GM12874 (cell line): ENCODE results near the gene ZNF628.

Source experiments
- TF ChIP-seq, protein P1 (sequence below): IDR thresholded peaks from 2 replicates; pipeline ENCODE4 v1.5.1; 2011; ENCODE audit warnings: low read depth, mild to moderate bottlenecking, control low read depth, low read length, moderate library complexity; ENCODE audit not compliant: insufficient read depth

The ZNF628 gene

GRCh38 chr19:55437410-55437809, 39.0 kb upstream of the ZNF628 start:
- TF ChIP-seq, protein P1, sequence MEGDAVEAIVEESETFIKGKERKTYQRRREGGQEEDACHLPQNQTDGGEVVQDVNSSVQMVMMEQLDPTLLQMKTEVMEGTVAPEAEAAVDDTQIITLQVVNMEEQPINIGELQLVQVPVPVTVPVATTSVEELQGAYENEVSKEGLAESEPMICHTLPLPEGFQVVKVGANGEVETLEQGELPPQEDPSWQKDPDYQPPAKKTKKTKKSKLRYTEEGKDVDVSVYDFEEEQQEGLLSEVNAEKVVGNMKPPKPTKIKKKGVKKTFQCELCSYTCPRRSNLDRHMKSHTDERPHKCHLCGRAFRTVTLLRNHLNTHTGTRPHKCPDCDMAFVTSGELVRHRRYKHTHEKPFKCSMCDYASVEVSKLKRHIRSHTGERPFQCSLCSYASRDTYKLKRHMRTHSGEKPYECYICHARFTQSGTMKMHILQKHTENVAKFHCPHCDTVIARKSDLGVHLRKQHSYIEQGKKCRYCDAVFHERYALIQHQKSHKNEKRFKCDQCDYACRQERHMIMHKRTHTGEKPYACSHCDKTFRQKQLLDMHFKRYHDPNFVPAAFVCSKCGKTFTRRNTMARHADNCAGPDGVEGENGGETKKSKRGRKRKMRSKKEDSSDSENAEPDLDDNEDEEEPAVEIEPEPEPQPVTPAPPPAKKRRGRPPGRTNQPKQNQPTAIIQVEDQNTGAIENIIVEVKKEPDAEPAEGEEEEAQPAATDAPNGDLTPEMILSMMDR = no peak

- TF ChIP-seq, protein P1 = no peak
Observed at GRCh38 chr19:55439052-55439451, 37.4 kb upstream of the ZNF628 start.

DNA sequence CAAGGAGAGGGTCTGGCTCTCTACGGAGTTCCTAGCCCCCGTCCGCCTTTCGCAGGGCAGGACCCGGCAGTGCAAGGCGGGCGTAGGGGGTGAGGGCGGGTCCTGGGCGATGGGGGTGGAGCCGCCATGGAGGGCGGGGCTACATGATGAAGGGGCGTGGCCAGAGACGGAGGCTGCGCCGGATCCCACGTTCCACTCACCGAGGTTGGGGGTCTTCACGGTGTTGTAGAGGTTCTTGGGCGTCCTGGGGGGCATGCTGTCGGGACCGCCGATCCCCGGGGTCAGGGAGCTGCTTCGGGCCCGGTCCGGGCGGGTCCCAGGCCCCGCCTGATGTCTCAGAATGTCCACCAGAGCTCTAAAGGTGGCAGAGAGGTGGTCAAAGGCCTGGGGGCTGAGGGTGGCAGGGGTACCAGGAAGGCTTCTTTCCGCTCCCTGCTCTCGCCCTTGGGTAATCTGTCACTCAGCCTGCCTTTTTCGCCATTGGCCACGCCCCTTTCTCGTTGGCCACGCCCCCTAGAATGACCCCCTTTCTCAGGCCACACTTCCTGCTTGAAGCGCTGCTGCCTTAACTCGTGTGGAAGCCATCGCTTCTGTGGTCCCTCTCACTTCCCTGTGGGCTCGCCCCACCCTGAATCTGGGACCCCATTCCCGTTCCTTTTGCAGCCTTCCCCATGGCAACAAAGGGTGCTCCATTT, 35.9 kb upstream of the ZNF628 start:
- TF ChIP-seq, protein P1 = no peak

- TF ChIP-seq, protein P1 = no peak
Observed at GRCh38 chr19:55441319-55441691, 35.1 kb upstream of the ZNF628 start.

- TF ChIP-seq, protein P1 = no peak
Observed at GRCh38 chr19:55441692-55442321, 34.6 kb upstream of the ZNF628 start.

GRCh38 chr19:55442372-55442961, 34.0 kb upstream of the ZNF628 start:
- TF ChIP-seq, protein P1 = no peak

- TF ChIP-seq, protein P1 = no peak
Observed at GRCh38 chr19:55443045-55443823, 33.2 kb upstream of the ZNF628 start, which contains the start of gene SHISA7. TSS of gene SHISA7 (minus strand) at chr19:55443300. CDS start at chr19:55442863, 437 bp downstream.
